ENCODE data around the gene LHFPL3. TPM values are rescaled to one million over a fixed set of nuclear protein-coding genes. Genes with fewer than 3 reads are reported as not detected.

The LHFPL3 gene
- total RNA-seq, 1 donor from 2014 or later = not detected

GRCh38 chr7:104453190-104453589 lies 124.8 kb downstream of the LHFPL3 start:
- intact Hi-C loops (cut with DNase I) = no loop called here
- no peak for ATAC-seq
- no peak for DNase-seq (ENCODE audit: low spot score)

GRCh38 chr7:104458875-104459274 lies 130.5 kb downstream of the LHFPL3 start:
- DNase-seq (ENCODE audit: low spot score) = no peak
- intact Hi-C loops (cut with DNase I) = no loop called here
- ATAC-seq = no peak

- DNase-seq (ENCODE audit: low spot score) (no peak), ATAC-seq (no peak)
- intact Hi-C loops (cut with DNase I) = no loop called here
Observed at GRCh38 chr7:104469166-104469820, 140.9 kb downstream of the LHFPL3 start.

- intact Hi-C loops (cut with DNase I) = no loop called here
- DNase-seq (ENCODE audit: low spot score) (no peak), ATAC-seq (no peak)
Observed at GRCh38 chr7:104480529-104480928, 152.1 kb downstream of the LHFPL3 start.

- intact Hi-C loops (cut with DNase I) = no loop called here
- DNase-seq (ENCODE audit: low spot score) = no peak
- no peak for ATAC-seq
Observed at GRCh38 chr7:104482362-104483037, 154.1 kb downstream of the LHFPL3 start.

GRCh38 chr7:104486931-104487330 lies 158.5 kb downstream of the LHFPL3 start:
- intact Hi-C loops (cut with DNase I) = no loop called here

GRCh38 chr7:104487642-104488041 lies 159.2 kb downstream of the LHFPL3 start:
- ATAC-seq = no peak
- DNase-seq (ENCODE audit: low spot score) = no peak
- intact Hi-C loops (cut with DNase I) = no loop called here

More at GRCh38 chr7:104486931-104487330, 158.5 kb downstream of the LHFPL3 start:
- DNase-seq (ENCODE audit: low spot score) = no peak
- ATAC-seq = no peak

GRCh38 chr7:104497379-104497967 lies 169.1 kb downstream of the LHFPL3 start:
- intact Hi-C loops (cut with DNase I) = no loop called here
- DNase-seq (ENCODE audit: low spot score) (no peak), ATAC-seq (no peak)

GRCh38 chr7:104499975-104500374 lies 171.6 kb downstream of the LHFPL3 start:
- intact Hi-C loops (cut with DNase I) = no loop called here
- ATAC-seq = no peak
- no peak for DNase-seq (ENCODE audit: low spot score)

GRCh38 chr7:104509874-104510273 lies 181.5 kb downstream of the LHFPL3 start:
- ATAC-seq (no peak), DNase-seq (ENCODE audit: low spot score) (no peak)
- intact Hi-C loops (cut with DNase I) = no loop called here

- no peak for ATAC-seq
- no peak for DNase-seq (ENCODE audit: low spot score)
- intact Hi-C loops (cut with DNase I) = no loop called here
Observed at GRCh38 chr7:104524853-104525252, 196.4 kb downstream of the LHFPL3 start.

- ATAC-seq (no peak), DNase-seq (ENCODE audit: low spot score) (no peak)
- intact Hi-C loops (cut with DNase I) = no loop called here
Observed at GRCh38 chr7:104528142-104528541, 199.7 kb downstream of the LHFPL3 start.

GRCh38 chr7:104529567-104529966 lies 201.2 kb downstream of the LHFPL3 start:
- no peak for DNase-seq (ENCODE audit: low spot score)
- no peak for ATAC-seq
- intact Hi-C loops (cut with DNase I) = no loop called here

GRCh38 chr7:104530251-104530650 lies 201.8 kb downstream of the LHFPL3 start:
- ATAC-seq (no peak), DNase-seq (ENCODE audit: low spot score) (no peak)
- intact Hi-C loops (cut with DNase I) = no loop called here

GRCh38 chr7:104534149-104534548 lies 205.7 kb downstream of the LHFPL3 start:
- DNase-seq (ENCODE audit: low spot score) = no peak
- intact Hi-C loops (cut with DNase I) = no loop called here
- no peak for ATAC-seq

GRCh38 chr7:104535841-104536240 lies 207.4 kb downstream of the LHFPL3 start:
- ATAC-seq (no peak), DNase-seq (ENCODE audit: low spot score) (no peak)
- intact Hi-C loops (cut with DNase I) = no loop called here

- no peak for DNase-seq (ENCODE audit: low spot score)
- ATAC-seq = no peak
- intact Hi-C loops (cut with DNase I) = no loop called here
Observed at GRCh38 chr7:104536956-104537355, 208.6 kb downstream of the LHFPL3 start.

GRCh38 chr7:104538152-104538551 lies 209.7 kb downstream of the LHFPL3 start:
- DNase-seq (ENCODE audit: low spot score) (no peak), ATAC-seq (no peak)
- intact Hi-C loops (cut with DNase I) = no loop called here

- no peak for ATAC-seq
- intact Hi-C loops (cut with DNase I) = no loop called here
- no peak for DNase-seq (ENCODE audit: low spot score)
Observed at GRCh38 chr7:104541897-104542296, 213.5 kb downstream of the LHFPL3 start.

- DNase-seq (ENCODE audit: low spot score) (no peak), ATAC-seq (no peak)
- intact Hi-C loops (cut with DNase I) = no loop called here
Observed at GRCh38 chr7:104548861-104549260, 220.5 kb downstream of the LHFPL3 start.
